Stomach smooth muscle (tissue), 2 donors: ENCODE results near the gene NLRP2B.
"Not testable (repeated sequence)": the region's sequence is repeated elsewhere in the genome, so short reads cannot be mapped to it uniquely, and the experiment has no call there.

ENCODE experiments used
- H3K27ac ChIP-seq: one replicate; pipeline ENCODE4 v1.7.0; 2013; ENCODE audit warnings: mild to moderate bottlenecking, low read length, inconsistent platforms
- H3K27me3 ChIP-seq, 2 donors: one replicate each; pipeline ENCODE4 v1.7.0; 2013; ENCODE audit warnings: low read length in 2 of 2; ENCODE audit not compliant: insufficient read depth in 2 of 2, control insufficient read depth in 1 of 2
- H3K36me3 ChIP-seq, 2 donors: one replicate each; pipeline ENCODE4 v1.7.0; 2013; ENCODE audit warnings: low read length in 2 of 2; ENCODE audit not compliant: control insufficient read depth in 2 of 2, insufficient read depth in 2 of 2
- H3K4me1 ChIP-seq: one replicate; pipeline ENCODE4 v1.7.0; 2013; ENCODE audit warnings: low read length; ENCODE audit not compliant: control insufficient read depth, insufficient read depth
- H3K4me3 ChIP-seq, 2 donors: one replicate each; pipeline ENCODE4 v1.7.0; 2013; ENCODE audit warnings: low read length in 2 of 2
- H3K9ac ChIP-seq, 2 donors: one replicate each; pipeline ENCODE4 v1.7.0; 2013; ENCODE audit warnings: low read length in 2 of 2, mild to moderate bottlenecking in 1 of 2
- H3K9me3 ChIP-seq, 2 donors: one replicate each; pipeline ENCODE4 v1.7.0; 2013; ENCODE audit warnings: low read length in 2 of 2; ENCODE audit not compliant: control insufficient read depth in 2 of 2
- donor health status: healthy.
- donor health status: Pancreatic carcinoma.

NLRP2B gene

DNA sequence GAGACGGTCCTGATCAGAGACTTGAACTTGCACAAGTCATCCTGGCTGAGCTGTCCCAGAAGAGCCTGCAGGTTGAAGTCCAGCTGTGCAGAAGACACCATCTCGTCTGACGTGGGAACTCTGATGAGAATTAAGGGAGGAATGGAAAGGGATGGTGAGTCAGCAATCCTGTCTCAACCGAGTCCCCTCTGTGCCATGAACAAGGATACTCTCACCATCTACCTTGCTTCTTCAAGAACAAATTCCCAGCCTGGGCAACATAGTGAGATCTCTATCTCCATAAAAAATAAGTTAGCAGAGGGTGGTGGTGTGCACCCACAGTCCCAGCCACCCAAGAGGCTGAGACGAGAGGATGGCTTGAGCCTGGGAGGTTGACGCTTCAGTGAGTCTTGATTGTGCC is at the start of gene NLRP2B:
Gene NLRP2B, minus strand, starts transcription at position 101 of the 400 bp plus-strand sequence.
- Histone ChIP-seq H3K9me3 (no peaks in the 10 kb centered on the region), H3K27ac (no peak within 1 kb of the TSS), H3K4me1 (no peaks in the 10 kb centered on the region), H3K9ac (no peak within 1 kb of the TSS), H3K36me3 (no peaks in the 10 kb centered on the region), H3K4me3 (no peak within 1 kb of the TSS), H3K27me3 (no peaks in the 10 kb centered on the region)

DNA sequence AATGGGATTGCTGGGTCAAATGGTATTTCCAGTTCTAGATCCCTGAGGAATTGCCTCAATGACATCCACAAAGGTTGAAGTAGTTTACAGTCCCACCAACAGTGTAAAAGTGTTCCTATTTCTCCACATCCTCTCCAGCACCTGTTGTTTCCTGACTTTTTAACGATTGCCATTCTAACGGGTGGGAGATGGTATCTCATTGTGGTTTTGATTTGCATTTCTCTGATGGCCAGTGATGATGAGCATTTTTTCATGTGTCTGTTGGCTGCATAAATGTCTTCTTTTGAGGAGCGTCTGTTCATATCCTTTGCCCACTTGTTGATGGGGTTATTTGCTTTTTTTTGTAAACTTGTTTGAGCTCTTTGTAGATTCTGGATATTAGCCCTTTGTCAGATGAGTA is 45.9 kb upstream of the NLRP2B start:
- H3K9ac ChIP-seq, H3K27me3 ChIP-seq, H3K36me3 ChIP-seq: not testable (repeated sequence)

DNA sequence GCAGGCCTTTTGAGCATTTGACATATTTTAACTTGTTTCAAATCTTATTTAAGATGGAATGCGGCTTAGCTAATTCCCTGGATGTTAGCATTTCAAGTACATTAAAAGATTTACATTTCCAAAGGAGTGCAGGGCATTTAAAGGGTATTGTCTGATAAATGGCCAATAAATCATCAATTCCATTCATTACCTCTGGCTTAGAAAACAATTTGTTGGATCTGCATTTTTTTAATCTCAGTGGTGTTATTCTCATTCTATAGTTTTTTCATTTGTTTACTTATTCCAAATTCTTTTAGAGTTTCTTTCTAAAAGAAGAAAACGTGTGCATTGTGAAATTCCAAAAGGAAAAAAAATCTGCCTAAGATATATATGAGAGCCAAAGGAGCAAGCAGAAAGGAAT is 1.3 kb upstream of the NLRP2B start:
- Histone ChIP-seq H3K4me3 (no peak overlapping the region), H3K9ac (no peak overlapping the region), H3K36me3 (no peaks in the 10 kb centered on the region), H3K4me1 (no peaks in the 10 kb centered on the region), H3K9me3 (no peaks in the 10 kb centered on the region), H3K27ac (no peak overlapping the region), H3K27me3 (no peaks in the 10 kb centered on the region)

More for the DNA sequence above, 45.9 kb upstream of the NLRP2B start:
- H3K27ac ChIP-seq, H3K4me3 ChIP-seq, H3K4me1 ChIP-seq, H3K9me3 ChIP-seq: not testable (repeated sequence)

DNA sequence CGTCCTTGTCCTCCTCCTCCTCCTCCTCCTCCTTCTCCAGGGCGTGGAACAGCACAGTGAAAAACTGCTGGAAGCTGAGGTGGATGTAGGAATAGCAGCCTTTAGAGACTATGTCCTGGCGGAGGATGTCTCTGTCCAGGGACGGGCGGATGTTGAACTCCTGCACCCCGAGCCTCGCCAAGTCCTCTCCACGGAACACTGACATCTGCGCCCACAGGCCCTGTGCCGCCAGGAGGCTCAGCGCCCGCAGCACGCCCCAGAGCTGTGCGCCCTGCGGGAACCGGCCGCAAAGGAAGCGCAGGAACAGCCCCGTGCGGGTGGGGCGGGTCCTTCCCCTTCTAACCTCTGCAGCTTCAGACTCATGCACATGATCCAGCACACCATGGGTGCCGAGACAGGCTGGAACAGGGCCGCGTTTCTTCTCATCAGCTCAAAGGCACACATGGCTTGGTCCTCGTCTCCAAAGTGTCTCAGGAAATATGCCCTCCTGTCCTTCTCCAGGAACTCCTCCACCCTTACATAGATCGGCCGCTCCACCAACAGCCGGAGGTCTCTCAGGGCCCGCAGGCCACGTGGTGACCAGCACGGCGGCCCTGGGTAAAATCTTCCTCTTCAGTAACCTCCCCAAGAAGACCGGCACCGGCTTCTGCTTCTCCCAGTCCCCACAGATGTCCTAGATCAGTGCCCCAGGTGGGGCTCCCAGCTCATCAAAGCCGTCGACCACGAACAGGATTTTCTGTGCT is 1.2 kb downstream of the NLRP2B start:
- no peaks in the 10 kb centered on the region for H3K4me1 ChIP-seq
- H3K9me3 ChIP-seq, result no peaks in the 10 kb centered on the region
- H3K27me3 ChIP-seq, result no peaks in the 10 kb centered on the region
- H3K4me3 ChIP-seq, result no peak overlapping the region
- H3K36me3 ChIP-seq, result no peaks in the 10 kb centered on the region
- no peak overlapping the region for H3K27ac ChIP-seq
- no peak overlapping the region for H3K9ac ChIP-seq

DNA sequence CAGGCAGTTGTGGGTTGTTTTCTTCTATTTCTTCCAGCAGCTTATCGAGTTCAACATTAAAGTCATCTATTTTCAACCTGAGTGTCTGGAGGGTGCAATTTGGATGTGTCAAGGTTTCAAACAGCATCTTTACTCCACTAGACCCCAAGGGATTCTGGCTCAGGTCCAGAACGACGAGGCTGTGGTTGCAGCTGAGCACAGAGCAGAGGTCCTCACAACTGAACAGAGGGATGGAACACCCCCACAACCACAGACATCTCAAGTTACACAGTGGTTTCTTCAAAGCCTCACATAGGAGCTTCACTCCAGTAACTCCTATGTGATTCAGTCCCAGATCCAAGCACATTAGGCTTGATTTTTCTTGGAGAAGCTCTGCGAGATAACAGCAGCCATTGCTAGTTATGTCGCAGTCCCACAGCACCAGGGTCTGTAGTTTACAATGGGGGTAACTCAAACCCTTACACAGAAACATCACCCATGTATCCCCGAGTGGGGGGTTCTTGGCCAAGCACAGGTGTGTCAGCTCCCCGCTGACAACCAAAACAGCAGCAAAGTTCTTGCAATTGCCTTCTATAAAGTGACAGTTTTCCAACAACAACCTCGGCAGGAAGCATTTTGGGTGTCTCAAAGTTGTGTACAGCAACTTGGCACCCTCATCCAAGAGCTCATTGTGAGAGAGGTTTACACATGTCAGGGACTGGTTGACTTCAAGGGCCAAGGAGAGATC is 2.8 kb downstream of the NLRP2B start:
- Histone ChIP-seq H3K4me1 (no peaks in the 10 kb centered on the region), H3K9me3 (no peaks in the 10 kb centered on the region), H3K27ac (no peak overlapping the region), H3K36me3 (no peaks in the 10 kb centered on the region), H3K27me3 (no peaks in the 10 kb centered on the region), H3K9ac (no peak overlapping the region), H3K4me3 (no peak overlapping the region)

DNA sequence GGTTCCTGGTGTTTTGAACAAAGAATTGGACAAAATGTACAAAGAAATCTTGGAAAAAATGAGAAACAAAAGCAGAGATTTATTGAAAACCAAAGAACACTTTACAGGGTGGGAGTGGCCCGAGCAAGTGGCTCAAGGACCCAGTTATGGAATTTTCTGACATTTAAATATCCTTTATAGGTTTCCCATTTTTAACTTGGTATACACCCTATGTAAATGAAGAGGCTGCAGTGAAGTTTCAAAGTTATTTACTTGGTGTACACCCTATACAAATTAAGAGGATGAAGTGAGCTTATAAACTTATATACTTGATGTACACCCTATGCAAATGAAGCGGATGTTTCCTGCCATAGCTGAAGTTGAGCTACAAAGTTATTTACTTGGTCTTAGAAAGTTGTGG is 4.7 kb downstream of the NLRP2B start:
- H3K9ac ChIP-seq, result no peak overlapping the region
- H3K4me3 ChIP-seq, result no peak overlapping the region
- H3K27me3 ChIP-seq, result no peaks in the 10 kb centered on the region
- H3K9me3 ChIP-seq, result no peaks in the 10 kb centered on the region
- H3K36me3 ChIP-seq, result no peaks in the 10 kb centered on the region
- no peak overlapping the region for H3K27ac ChIP-seq
- H3K4me1 ChIP-seq, result no peaks in the 10 kb centered on the region

DNA sequence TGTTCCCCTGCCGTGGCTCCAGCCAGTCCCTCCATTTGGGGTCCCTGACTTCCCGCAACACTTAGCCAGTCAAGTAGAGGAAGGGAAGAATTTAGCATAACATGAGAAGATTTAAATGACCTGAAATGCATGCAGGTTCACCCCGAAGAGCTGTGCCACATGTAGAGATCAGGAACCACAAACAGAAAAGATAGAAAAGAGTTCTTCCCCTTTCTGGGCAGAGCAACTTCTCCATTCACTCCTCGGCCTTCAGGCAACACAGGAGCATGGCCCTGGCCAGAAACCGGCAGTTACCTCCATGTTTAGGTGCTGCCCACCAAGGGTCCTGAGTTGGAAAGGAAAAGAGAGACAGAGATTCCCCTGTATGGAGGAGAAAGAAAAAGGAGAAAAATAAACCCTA is 5.2 kb downstream of the NLRP2B start:
- H3K36me3 ChIP-seq, result no peaks in the 10 kb centered on the region
- peaks cover 0 to 2% of the 10 kb centered on the region in 2 donors for H3K27me3 ChIP-seq
- H3K4me3 ChIP-seq, result no peak overlapping the region
- H3K9ac ChIP-seq, result no peak overlapping the region
- H3K4me1 ChIP-seq, result no peaks in the 10 kb centered on the region
- H3K27ac ChIP-seq, result no peak overlapping the region
- no peaks in the 10 kb centered on the region for H3K9me3 ChIP-seq

DNA sequence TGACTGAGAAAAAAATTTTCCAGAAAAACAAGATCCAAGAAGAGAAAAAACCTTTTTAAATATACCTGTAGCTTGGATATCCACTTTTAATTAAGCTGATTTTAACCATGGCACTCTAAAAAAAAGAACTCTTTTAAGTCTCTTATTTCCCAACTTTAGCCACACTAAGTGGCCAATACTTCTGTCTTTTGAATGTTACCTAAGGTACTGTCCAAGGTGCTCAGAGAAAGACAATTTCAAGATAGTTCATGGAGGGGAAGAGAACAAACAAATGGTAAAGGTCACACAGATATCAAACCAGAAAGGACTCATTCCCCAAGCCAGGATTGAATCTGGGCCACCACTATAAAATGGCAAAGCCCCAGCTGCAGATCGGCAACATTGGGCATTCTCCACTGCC is 10.1 kb downstream of the NLRP2B start:
- H3K27ac ChIP-seq, result no peak overlapping the region
- H3K9me3 ChIP-seq, result no peaks in the 10 kb centered on the region
- no peaks in the 10 kb centered on the region for H3K4me1 ChIP-seq
- H3K36me3 ChIP-seq, result no peaks in the 10 kb centered on the region
- H3K27me3 ChIP-seq, result peaks cover 0 to 2% of the 10 kb centered on the region in 2 donors
- H3K9ac ChIP-seq, result no peak overlapping the region
- no peak overlapping the region for H3K4me3 ChIP-seq

DNA sequence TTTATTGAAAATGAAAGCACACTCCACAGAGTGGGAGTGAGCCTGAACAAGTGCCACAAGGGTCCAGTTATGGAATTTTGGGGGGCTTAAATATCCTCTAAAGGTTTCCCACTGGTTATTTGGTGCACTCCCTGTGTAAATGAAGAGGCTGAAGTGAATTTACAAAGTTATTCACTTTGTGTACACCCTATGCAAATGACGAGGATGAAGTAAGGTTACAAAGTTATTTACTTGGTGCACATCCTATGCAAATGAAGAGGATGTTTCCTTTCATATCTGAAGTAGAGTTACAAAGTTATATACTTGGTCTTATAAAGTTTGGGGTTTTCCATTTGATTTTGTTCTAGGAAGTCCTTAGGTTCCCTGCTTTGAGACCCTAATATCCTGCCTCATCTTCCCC is 13.1 kb downstream of the NLRP2B start:
- H3K9me3 ChIP-seq, result no peaks in the 10 kb centered on the region
- H3K9ac ChIP-seq, result no peak overlapping the region
- H3K27me3 ChIP-seq, result peaks cover 0 to 2% of the 10 kb centered on the region in 2 donors
- H3K36me3 ChIP-seq, result no peaks in the 10 kb centered on the region
- H3K4me3 ChIP-seq, result no peak overlapping the region
- H3K4me1 ChIP-seq, result no peaks in the 10 kb centered on the region
- H3K27ac ChIP-seq, result no peak overlapping the region

DNA sequence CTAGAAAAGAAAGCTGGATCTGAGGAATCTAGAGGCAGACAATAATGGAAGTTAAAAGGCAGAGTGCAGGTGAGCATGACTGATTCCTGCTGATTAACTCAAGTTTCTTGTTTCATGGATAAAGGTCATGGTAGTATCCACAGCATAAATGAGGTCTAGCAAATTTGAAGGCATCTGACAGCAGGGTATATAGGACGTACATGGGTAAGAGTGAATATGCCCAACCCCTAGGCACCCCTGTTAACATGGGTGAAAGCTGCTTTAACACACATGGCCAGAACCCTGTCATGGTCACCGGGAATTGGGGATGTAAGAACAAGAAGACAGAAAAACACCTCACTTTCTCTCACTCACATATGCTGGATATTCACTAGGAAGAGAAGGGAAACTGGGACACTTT is 25.0 kb downstream of the NLRP2B start:
- no peaks in the 10 kb centered on the region for H3K27me3 ChIP-seq
- peaks cover 0 to 7% of the 10 kb centered on the region in 2 donors for H3K9me3 ChIP-seq
- H3K27ac ChIP-seq, result no peak overlapping the region
- H3K36me3 ChIP-seq, result no peaks in the 10 kb centered on the region
- no peak overlapping the region for H3K4me3 ChIP-seq
- H3K9ac ChIP-seq, result no peak overlapping the region
- H3K4me1 ChIP-seq, result no peaks in the 10 kb centered on the region

DNA sequence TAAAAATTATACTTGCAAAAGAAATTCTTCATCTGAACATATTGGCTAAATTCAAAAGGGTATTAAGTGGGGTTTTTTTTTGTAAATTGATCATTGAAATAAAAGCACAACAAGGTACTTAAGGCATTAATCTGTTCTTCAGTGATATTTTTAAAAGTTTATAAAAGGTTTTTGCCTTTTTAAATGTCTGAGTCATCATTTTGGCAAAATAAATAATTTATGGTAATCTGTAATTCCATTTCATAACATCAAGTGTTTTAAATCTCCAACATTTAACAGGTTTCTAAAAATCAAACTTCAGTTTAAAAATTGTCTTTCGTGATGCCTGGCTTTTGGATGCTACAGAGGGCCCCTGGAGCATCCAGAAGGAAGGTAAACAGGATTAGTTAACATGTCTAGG is 27.4 kb downstream of the NLRP2B start:
- Histone ChIP-seq H3K27ac (no peak overlapping the region), H3K4me3 (no peak overlapping the region), H3K27me3 (no peaks in the 10 kb centered on the region), H3K9me3 (peaks cover 0 to 7% of the 10 kb centered on the region in 2 donors), H3K4me1 (no peaks in the 10 kb centered on the region), H3K9ac (no peak overlapping the region), H3K36me3 (no peaks in the 10 kb centered on the region)
